ENCODE data around the gene ADAMTSL4. TPM values are rescaled to one million over a fixed set of nuclear protein-coding genes. Genes with fewer than 3 reads are reported as not detected.

The ADAMTSL4 gene
- total and polyA plus RNA-seq, 9 of the 15 experiments (the other 6 are each of a cell fraction or from before 2014, with no cell fraction given) = 12.7 to 212 (median 35.6) TPM

DNA sequence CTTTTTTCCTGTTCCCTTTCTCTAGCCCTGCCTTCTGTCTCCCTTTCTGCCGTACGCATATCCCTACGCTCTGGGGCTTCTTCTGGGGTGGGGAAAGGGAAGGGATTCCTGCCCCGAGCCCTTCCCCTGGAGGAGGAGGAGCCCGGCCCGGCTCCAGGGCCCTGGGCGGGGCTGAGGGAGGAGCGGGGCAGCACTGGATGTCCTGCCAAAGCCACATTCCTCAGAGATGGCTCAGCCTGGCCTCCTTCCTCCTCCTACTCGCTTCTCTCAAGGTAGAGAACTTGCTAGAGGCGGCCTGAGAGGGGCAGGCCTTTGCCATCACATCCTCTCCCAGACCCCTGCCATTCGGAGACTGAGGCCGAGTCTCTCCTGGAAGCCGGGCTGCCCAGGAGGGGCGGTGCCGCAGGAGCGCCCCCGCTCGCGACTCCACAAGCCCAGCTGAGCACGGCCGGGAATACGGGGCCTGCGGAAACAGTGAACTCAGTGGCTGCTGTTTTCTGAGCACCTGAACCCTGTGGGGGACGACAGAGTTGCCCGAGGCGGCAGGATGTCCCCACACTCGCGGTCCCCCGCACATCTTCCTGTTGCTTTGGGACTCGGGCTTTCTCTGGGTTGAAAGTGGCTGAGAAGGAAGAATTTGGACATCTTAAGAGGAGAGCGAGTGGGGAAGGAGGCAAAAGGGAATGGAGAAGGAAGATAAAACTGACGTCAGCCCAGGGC is 12.2 kb downstream of the ADAMTSL4 start (continued):
- no peak for TF ChIP-seq NR1H2 (CRISPR knock-in tag; IDR thresholded peaks at IDR 0.05)
- TF ChIP-seq PRPF4 (IDR thresholded peaks at IDR 0.05; ENCODE audit: insufficient read depth, low read depth, low read length, poor library complexity, severe bottlenecking) = no peak
- TF ChIP-seq ZNF232 (CRISPR knock-in tag; IDR thresholded peaks at IDR 0.05) = no peak
- no peak for TF ChIP-seq HIVEP1 (CRISPR knock-in tag; IDR thresholded peaks at IDR 0.05)
- TF ChIP-seq, protein P1, sequence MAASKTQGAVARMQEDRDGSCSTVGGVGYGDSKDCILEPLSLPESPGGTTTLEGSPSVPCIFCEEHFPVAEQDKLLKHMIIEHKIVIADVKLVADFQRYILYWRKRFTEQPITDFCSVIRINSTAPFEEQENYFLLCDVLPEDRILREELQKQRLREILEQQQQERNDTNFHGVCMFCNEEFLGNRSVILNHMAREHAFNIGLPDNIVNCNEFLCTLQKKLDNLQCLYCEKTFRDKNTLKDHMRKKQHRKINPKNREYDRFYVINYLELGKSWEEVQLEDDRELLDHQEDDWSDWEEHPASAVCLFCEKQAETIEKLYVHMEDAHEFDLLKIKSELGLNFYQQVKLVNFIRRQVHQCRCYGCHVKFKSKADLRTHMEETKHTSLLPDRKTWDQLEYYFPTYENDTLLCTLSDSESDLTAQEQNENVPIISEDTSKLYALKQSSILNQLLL (CRISPR knock-in tag; IDR thresholded peaks at IDR 0.05; ENCODE audit: borderline replicate concordance) = no peak
- no peak for TF ChIP-seq NR2F6 (CRISPR knock-in tag; IDR thresholded peaks at IDR 0.05)
- TF ChIP-seq NCOR1 (IDR thresholded peaks at IDR 0.05) = no peak
- no peak for TF ChIP-seq SLC30A9 (CRISPR knock-in tag; IDR thresholded peaks at IDR 0.05)
- TF ChIP-seq, protein P2, sequence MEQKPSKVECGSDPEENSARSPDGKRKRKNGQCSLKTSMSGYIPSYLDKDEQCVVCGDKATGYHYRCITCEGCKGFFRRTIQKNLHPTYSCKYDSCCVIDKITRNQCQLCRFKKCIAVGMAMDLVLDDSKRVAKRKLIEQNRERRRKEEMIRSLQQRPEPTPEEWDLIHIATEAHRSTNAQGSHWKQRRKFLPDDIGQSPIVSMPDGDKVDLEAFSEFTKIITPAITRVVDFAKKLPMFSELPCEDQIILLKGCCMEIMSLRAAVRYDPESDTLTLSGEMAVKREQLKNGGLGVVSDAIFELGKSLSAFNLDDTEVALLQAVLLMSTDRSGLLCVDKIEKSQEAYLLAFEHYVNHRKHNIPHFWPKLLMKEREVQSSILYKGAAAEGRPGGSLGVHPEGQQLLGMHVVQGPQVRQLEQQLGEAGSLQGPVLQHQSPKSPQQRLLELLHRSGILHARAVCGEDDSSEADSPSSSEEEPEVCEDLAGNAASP (IDR thresholded peaks at IDR 0.05) = no peak
- peak; percentile 60 for TF ChIP-seq NFIC (IDR thresholded peaks at IDR 0.05)
- TF ChIP-seq ZFP30 (CRISPR knock-in tag; IDR thresholded peaks at IDR 0.05; ENCODE audit: borderline replicate concordance) = no peak
- TF ChIP-seq HSF4 (CRISPR knock-in tag; IDR thresholded peaks at IDR 0.05; ENCODE audit: borderline replicate concordance) = no peak
- TF ChIP-seq ZNF699 (CRISPR knock-in tag; IDR thresholded peaks at IDR 0.05; ENCODE audit: insufficient replicate concordance) = no peak
- no peak for TF ChIP-seq HNRNPK (IDR thresholded peaks at IDR 0.05; ENCODE audit: low read depth, low read length, poor library complexity, severe bottlenecking)
- peak; percentile 4 for TF ChIP-seq HDAC3 (IDR thresholded peaks at IDR 0.05; ENCODE audit: borderline replicate concordance, partially characterized antibody)
- peak; percentile 29; the same call in 1 of the 2 replicates for TF ChIP-seq DPF2 (IDR thresholded peaks at IDR 0.05)
- TF ChIP-seq RBM39 (optimal IDR thresholded peaks at IDR 0.05; ENCODE audit: low read depth, low read length) = no peak
- no peak for TF ChIP-seq CBX2 (IDR thresholded peaks at IDR 0.05; ENCODE audit: insufficient read depth, low read length, poor library complexity, severe bottlenecking)
- TF ChIP-seq LARP7 (IDR thresholded peaks at IDR 0.05) = 0 out of 2 replicates have a peak, but pooled peaks have one; percentile 76
- peak; percentile 48 for TF ChIP-seq POLR2A (conservative IDR thresholded peaks at IDR 0.05)
- TF ChIP-seq, protein P3, sequence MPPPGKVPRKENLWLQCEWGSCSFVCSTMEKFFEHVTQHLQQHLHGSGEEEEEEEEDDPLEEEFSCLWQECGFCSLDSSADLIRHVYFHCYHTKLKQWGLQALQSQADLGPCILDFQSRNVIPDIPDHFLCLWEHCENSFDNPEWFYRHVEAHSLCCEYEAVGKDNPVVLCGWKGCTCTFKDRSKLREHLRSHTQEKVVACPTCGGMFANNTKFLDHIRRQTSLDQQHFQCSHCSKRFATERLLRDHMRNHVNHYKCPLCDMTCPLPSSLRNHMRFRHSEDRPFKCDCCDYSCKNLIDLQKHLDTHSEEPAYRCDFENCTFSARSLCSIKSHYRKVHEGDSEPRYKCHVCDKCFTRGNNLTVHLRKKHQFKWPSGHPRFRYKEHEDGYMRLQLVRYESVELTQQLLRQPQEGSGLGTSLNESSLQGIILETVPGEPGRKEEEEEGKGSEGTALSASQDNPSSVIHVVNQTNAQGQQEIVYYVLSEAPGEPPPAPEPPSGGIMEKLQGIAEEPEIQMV (tag; conservative IDR thresholded peaks at IDR 0.05; ENCODE audit: low read depth) = no peak
- TF ChIP-seq, protein P4, sequence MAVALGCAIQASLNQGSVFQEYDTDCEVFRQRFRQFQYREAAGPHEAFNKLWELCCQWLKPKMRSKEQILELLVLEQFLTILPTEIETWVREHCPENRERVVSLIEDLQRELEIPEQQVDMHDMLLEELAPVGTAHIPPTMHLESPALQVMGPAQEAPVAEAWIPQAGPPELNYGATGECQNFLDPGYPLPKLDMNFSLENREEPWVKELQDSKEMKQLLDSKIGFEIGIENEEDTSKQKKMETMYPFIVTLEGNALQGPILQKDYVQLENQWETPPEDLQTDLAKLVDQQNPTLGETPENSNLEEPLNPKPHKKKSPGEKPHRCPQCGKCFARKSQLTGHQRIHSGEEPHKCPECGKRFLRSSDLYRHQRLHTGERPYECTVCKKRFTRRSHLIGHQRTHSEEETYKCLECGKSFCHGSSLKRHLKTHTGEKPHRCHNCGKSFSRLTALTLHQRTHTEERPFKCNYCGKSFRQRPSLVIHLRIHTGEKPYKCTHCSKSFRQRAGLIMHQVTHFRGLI (CRISPR knock-in tag; IDR thresholded peaks at IDR 0.05) = no peak
- peak; percentile 11; the same call in 1 of the 2 replicates for TF ChIP-seq PTBP1 (IDR thresholded peaks at IDR 0.05; ENCODE audit: low read depth, low read length)
- peak; percentile 46 for TF ChIP-seq CCNT2 (IDR thresholded peaks at IDR 0.05; ENCODE audit: borderline replicate concordance, extremely low read depth, insufficient read length, low read depth, low read length)

Measured in K562 (cell line).